Activated T-helper 9 cell treated with anti-CD3 and anti-CD28 coated beads, Interleukin-2, amount 50 U/mL, for 16 hours (primary cell): ENCODE results near the gene SRGAP2C.
"Not testable (repeated sequence)": the region's sequence is repeated elsewhere in the genome, so short reads cannot be mapped to it uniquely, and the experiment has no call there.

Experiments used
- DNase-seq: peaks from one replicate; pipeline ENCODE4 v3.0.0-alpha.2; 2020; ENCODE audit warnings: low read depth

The SRGAP2C gene

GRCh38 chr1:121279548-121279898 is 94.7 kb downstream of the SRGAP2C start:
- DNase-seq, result not testable (repeated sequence)

GRCh38 chr1:121280699-121281317 is 96.0 kb downstream of the SRGAP2C start:
- not testable (repeated sequence) for DNase-seq

- DNase-seq, result not testable (repeated sequence)
Measured at GRCh38 chr1:121281480-121281879, 96.7 kb downstream of the SRGAP2C start.

GRCh38 chr1:121283587-121284180 is 98.9 kb downstream of the SRGAP2C start:
- DNase-seq, result not testable (repeated sequence)

GRCh38 chr1:121292590-121292989 is 107.8 kb downstream of the SRGAP2C start:
- not testable (repeated sequence) for DNase-seq

GRCh38 chr1:121293263-121294204 is 108.8 kb downstream of the SRGAP2C start:
- DNase-seq, result not testable (repeated sequence)

- not testable (repeated sequence) for DNase-seq
Measured at GRCh38 chr1:121294205-121294570, 109.4 kb downstream of the SRGAP2C start.

- DNase-seq, result not testable (repeated sequence)
Measured at GRCh38 chr1:121296563-121296962, 111.8 kb downstream of the SRGAP2C start.

- not testable (repeated sequence) for DNase-seq
Measured at GRCh38 chr1:121298529-121298928, 113.8 kb downstream of the SRGAP2C start.

- not testable (repeated sequence) for DNase-seq
Measured at GRCh38 chr1:121299514-121300149, 114.9 kb downstream of the SRGAP2C start.

- DNase-seq, result not testable (repeated sequence)
Measured at GRCh38 chr1:121301876-121302275, 117.1 kb downstream of the SRGAP2C start.

- not testable (repeated sequence) for DNase-seq
Measured at GRCh38 chr1:121307759-121308158, 123.0 kb downstream of the SRGAP2C start.

GRCh38 chr1:121315509-121315908 is 130.7 kb downstream of the SRGAP2C start:
- not testable (repeated sequence) for DNase-seq

- DNase-seq, result not testable (repeated sequence)
Measured at GRCh38 chr1:121316081-121316480, 131.3 kb downstream of the SRGAP2C start.

GRCh38 chr1:121317491-121318468 is 133.0 kb downstream of the SRGAP2C start:
- DNase-seq, result not testable (repeated sequence)

GRCh38 chr1:121318687-121319086 is 133.9 kb downstream of the SRGAP2C start:
- not testable (repeated sequence) for DNase-seq

- DNase-seq, result not testable (repeated sequence)
Measured at GRCh38 chr1:121321660-121322059, 136.9 kb downstream of the SRGAP2C start.

- not testable (repeated sequence) for DNase-seq
Measured at GRCh38 chr1:121324726-121325125, 140.0 kb downstream of the SRGAP2C start.

- DNase-seq, result not testable (repeated sequence)
Measured at GRCh38 chr1:121332141-121332540, 147.4 kb downstream of the SRGAP2C start.

GRCh38 chr1:121332599-121333562 is 148.1 kb downstream of the SRGAP2C start:
- not testable (repeated sequence) for DNase-seq
